HL-60 (cell line): ENCODE results near the gene CCR4.
"Not testable (repeated sequence)": the region's sequence is repeated elsewhere in the genome, so short reads cannot be mapped to it uniquely, and the experiment has no call there.

Experiments used
- CTCF ChIP-seq: IDR thresholded peaks from one replicate; pipeline ENCODE4 v1.5.1; 2011; ENCODE audit warnings: low read length, control low read depth, inconsistent platforms; ENCODE audit not compliant: insufficient read depth
- GABPA ChIP-seq: IDR thresholded peaks from 2 replicates; pipeline ENCODE4 v1.6.1; 2012; ENCODE audit warnings: low read depth
- POLR2AphosphoS5 ChIP-seq: IDR thresholded peaks from 2 replicates; pipeline ENCODE4 v1.6.1; 2012; ENCODE audit warnings: low read depth
- REST ChIP-seq: IDR thresholded peaks from 2 replicates; pipeline ENCODE4 v1.6.1; 2012; ENCODE audit warnings: low read depth; ENCODE audit not compliant: insufficient replicate concordance

GRCh38 chr3:32945598-32945997 is 5.8 kb upstream of the CCR4 start:
- TF ChIP-seq POLR2AphosphoS5, CTCF, REST, GABPA: not testable (repeated sequence)
